Endometrial microvascular endothelial cells (primary cell): ENCODE results near the gene IZUMO1. TPM values are rescaled to one million over a fixed set of nuclear protein-coding genes. Genes with fewer than 3 reads are reported as not detected.

Source experiments
- in situ Hi-C: cut with HindIII; loops from 2 replicates; pipeline ENCODE4 v1.10.0; 2017; ENCODE audit warnings: low sequenced_read_pairs, low pct_unique_long_range_greater_than_20kb; ENCODE audit errors: inconsistent ontology term
- total RNA-seq: library from RNA; depleted of rRNA; stranded (reverse); fragments of >200 nt; gene quantifications from one replicate; pipeline ENCODE4 v1.2.3, GENCODE V29; 2015; ENCODE audit errors: inconsistent ontology term

IZUMO1 gene
- total RNA-seq, 1 donor from 2014 or later = 0.84 TPM

- in situ Hi-C loops = no loop called here
Observed at GRCh38 chr19:48760504-48761205, 13.9 kb upstream of the IZUMO1 start.

DNA sequence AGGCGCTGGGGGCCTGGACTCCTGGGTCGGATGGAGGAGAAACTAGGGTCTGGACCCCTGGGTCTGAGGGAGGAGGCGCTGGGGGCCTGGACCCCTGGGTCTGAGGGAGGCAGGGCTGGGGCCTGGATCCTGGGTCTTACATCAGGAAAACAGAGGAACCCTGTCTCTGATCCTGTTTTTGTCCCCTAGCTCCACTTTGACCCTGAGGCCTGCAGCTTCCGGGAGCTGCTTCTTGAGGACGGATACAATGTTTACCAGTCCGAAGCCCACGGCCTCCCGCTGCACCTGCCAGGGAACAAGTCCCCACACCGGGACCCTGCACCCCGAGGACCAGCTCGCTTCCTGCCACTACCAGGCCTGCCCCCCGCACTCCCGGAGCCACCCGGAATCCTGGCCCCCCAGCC, 11.0 kb upstream of the IZUMO1 start:
- in situ Hi-C loops = no loop called here

DNA sequence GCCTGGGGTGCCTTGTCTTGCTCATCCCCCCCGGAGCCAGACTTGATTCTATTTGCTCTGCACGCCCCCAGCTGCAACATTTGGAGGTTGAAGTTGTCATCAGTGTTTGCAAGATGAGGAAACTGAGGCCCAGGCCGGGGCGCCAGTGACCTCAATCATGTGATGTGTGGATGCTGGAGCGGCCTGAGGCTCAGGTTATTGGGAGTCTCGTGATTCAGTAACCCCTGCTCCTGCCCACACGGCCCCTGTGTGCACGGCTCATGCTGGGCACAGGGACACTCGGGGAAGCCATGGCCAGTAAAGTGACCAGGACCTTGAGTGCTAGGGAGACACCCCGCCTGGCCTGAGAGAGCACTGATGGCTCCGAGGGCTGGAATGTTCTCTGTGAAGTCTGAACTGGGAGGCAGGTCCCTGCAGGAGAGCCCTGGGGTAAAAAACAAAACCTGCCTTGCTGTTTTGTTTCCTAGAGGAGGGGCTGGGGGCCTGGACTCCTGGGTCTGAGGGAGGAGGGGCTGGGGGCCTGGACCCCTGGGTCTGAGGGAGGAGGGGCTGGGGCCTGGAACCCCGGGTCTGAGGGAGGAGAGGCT, 10.5 kb upstream of the IZUMO1 start:
- in situ Hi-C loops = no loop called here

- in situ Hi-C loops = no loop called here
Observed at GRCh38 chr19:48756686-48757085, 10.0 kb upstream of the IZUMO1 start.

DNA sequence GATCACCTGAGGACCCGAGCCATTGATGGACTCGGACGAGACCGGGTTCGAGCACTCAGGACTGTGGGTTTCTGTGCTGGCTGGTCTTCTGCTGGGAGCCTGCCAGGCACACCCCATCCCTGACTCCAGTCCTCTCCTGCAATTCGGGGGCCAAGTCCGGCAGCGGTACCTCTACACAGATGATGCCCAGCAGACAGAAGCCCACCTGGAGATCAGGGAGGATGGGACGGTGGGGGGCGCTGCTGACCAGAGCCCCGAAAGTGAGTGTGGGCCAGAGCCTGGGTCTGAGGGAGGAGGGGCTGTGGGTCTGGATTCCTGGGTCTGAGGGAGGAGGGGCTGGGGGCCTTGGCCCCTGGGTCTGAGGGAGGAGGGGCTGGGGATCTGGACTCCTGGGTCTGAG, 9.5 kb upstream of the IZUMO1 start:
- in situ Hi-C loops = no loop called here

GRCh38 chr19:48755787-48756186, 9.1 kb upstream of the IZUMO1 start:
- in situ Hi-C loops = no loop called here

- in situ Hi-C loops = no loop called here
Observed at GRCh38 chr19:48755084-48755641, 8.5 kb upstream of the IZUMO1 start, which contains the start of gene FGF21. FGF21 (plus strand) TSS chr19:48755524; CDS start chr19:48756237, 713 bp downstream.

- in situ Hi-C loops = no loop called here
Observed at GRCh38 chr19:48752496-48753365, 6.0 kb upstream of the IZUMO1 start, which contains the start of gene FUT1. FUT1 (minus strand) TSS chr19:48752641; CDS start chr19:48751281, 1,360 bp downstream.

DNA sequence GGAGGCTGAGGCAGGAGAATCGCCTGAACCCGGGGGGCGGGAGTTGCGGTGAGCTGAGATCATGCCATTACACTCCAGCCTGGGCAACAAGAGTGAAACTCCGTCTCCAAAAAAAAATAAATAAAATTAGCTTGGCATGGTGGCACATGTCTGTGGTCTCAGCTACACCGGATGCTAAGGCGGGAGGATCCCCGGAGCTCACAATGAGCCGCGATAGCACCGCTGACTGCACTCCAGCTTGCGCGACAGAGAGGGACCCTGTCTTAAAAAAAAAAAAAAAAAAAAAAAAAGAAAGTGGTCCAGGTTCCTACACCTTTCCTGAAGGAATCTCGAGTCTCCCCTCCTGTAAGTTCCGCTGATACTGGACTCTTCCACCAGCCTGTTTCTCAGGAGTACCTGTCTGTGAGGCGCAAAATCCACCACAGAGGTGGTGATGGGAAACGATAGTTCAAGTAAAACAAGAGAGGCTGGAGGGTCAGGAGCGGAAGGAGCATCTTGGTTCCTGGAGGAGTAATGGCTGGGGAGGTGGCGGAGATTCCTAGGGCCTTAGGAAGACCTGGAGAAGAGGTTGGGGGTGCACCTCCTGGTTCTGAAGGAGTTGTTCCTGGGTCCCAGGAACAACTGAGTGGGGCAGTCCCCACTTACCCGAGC, 5.3 kb upstream of the IZUMO1 start:
- in situ Hi-C loops = no loop called here

- in situ Hi-C loops = no loop called here
Observed at GRCh38 chr19:48750771-48751504, 4.2 kb upstream of the IZUMO1 start.

DNA sequence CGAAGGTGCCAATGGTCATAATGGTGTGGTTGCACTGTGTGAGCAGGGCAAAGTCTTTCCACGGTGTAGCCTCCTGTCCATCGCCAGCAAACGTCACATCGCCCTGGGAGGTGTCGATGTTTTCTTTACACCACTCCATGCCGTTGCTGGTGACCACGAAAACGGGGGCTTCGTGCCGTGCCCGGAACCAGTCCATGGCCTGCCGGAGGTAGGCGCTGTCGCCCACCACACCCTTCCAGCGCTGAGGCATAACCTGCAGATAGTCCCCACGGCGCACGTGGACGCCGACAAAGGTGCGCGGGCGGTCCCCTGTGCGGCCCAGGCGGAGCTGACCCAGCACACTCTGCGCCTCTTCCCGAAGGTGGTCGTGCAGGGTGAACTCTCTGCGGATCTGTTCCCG, 3.6 kb upstream of the IZUMO1 start:
- in situ Hi-C loops = no loop called here

DNA sequence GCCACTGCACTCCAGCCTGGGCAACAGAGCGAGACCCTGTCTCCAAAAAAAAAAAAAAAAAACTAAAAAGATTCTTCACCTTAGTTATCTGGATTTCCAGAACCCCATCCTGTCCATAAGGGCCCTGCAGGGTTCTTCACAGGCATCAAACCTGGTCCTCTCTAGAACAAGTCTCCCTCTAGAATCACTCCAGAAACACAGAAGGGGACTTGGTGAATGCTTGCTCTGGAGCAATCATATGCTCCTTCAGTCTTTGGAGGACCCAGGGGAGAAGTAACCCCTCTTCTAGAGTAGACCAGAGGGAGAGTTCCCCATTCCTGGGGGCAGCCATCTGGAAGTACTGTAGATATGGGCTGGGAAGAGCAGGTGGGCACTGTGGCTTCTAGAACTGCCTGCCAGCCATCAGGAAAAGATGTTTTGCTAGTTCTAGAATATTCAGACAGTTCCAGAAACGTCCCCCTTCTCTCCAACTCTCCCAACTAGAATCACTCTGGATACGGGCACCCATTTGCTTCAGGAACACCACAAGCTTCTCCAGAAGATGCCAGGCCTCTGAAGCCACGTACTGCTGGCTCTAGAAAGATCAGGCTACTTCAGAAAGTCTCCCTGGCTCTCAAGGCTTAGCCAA, 3.0 kb upstream of the IZUMO1 start:
- in situ Hi-C loops = no loop called here

GRCh38 chr19:48746110-48746509, 599 bp downstream of the IZUMO1 start:
- in situ Hi-C loops = no loop called here

GRCh38 chr19:48745208-48745995, 1.3 kb downstream of the IZUMO1 start:
- in situ Hi-C loops = no loop called here

- in situ Hi-C loops = no loop called here
Observed at GRCh38 chr19:48742096-48742495, 4.6 kb downstream of the IZUMO1 start.

- in situ Hi-C loops = no loop called here
Observed at GRCh38 chr19:48741129-48741999, 5.3 kb downstream of the IZUMO1 start.
